ENCODE data around the gene MAN2A1.

GRCh38 chr5:109855056-109855455 lies 165.3 kb downstream of the MAN2A1 start:
- no peak for TF ChIP-seq E2F1 (CRISPR knock-in tag; IDR thresholded peaks at IDR 0.05)
- TF ChIP-seq CTCF (IDR thresholded peaks at IDR 0.05), result no peak
- no peak for TF ChIP-seq ARID4B (CRISPR knock-in tag; IDR thresholded peaks at IDR 0.05; ENCODE audit: borderline replicate concordance)
- no peak for TF ChIP-seq CREB1 (CRISPR knock-in tag; IDR thresholded peaks at IDR 0.05)
- no peak for TF ChIP-seq ATF2 (CRISPR knock-in tag; IDR thresholded peaks at IDR 0.05; ENCODE audit: borderline replicate concordance, low read depth)
- no peak for TF ChIP-seq MAX (CRISPR knock-in tag; IDR thresholded peaks at IDR 0.05)
- no peak for TF ChIP-seq ATF1 (CRISPR knock-in tag; IDR thresholded peaks at IDR 0.05)
- TF ChIP-seq SMAD3 (CRISPR knock-in tag; IDR thresholded peaks at IDR 0.05; ENCODE audit: borderline replicate concordance), result no peak
- TF ChIP-seq PRDM15 (CRISPR knock-in tag; IDR thresholded peaks at IDR 0.05), result no peak
- TF ChIP-seq JUN (CRISPR knock-in tag; IDR thresholded peaks at IDR 0.05), result no peak
- no peak for TF ChIP-seq FOXP1 (CRISPR knock-in tag; IDR thresholded peaks at IDR 0.05; ENCODE audit: borderline replicate concordance)
- no peak for TF ChIP-seq ZBTB21 (CRISPR knock-in tag; IDR thresholded peaks at IDR 0.05; ENCODE audit: borderline replicate concordance)

Data from WTC11 (cell line).